Measurements from ENCODE around the gene PTPRK.
"Not testable (repeated sequence)": the region's sequence is repeated elsewhere in the genome, so short reads cannot be mapped to it uniquely, and the experiment has no call there.

Gene PTPRK

DNA sequence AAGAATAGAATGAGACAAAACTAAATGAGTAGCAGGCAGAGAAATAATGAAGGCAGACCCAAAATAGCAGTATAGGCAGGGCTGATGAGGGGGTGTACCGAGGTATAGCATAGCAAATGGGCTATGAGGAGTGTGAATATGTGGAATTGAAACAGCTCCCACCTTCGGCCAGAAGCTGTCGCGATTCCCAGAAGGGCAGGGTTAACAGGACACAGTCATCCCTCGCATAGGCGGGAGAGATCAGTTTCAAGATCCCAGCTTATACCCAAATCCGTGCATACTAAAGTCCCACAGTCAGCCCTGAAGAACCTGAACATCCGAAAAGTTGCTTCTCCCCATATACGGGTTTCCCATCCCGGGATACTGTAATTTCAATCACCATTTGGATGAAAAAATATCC lies 82.7 kb downstream of the PTPRK start:
- DNase-seq, result no peak

DNA sequence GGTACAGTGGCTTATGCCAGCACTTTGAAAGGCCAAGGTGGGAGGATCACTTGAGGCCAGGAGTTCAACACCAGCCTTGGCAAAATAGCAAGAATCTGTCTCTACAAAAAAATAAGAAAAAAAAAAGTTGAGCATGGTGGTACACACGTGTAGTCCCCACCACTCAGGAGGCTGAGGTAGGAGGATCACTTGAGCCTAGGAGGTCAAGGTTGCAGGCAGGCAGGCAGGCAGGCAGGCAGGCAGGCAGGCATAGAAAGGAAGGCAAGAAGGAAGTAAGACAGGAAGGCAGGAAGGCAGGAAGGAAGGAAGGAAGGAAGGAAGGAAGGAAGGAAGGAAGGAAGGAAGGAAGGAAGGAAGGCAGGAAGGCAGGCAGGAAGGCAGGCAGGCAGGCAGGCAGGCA lies 85.6 kb downstream of the PTPRK start:
- DNase-seq, result not testable (repeated sequence)

DNA sequence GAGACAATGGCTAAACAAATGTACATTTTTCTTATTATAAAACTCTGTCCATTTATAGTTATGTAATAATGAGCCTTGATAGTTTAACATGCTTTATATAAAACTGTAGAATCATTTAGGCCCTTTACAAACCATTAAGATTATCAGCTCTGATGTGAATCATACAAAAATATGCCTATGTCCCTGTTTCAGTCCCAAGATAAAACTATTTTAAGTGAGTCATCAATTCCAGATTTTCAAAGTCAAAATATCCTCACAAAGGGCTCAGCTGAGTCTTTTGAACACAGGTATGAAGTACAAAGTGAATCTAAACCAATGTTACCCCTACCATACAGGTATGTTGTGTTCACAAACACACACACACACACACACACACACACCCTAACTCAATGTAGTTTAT lies 88.0 kb downstream of the PTPRK start:
- DNase-seq, result no peak

DNA sequence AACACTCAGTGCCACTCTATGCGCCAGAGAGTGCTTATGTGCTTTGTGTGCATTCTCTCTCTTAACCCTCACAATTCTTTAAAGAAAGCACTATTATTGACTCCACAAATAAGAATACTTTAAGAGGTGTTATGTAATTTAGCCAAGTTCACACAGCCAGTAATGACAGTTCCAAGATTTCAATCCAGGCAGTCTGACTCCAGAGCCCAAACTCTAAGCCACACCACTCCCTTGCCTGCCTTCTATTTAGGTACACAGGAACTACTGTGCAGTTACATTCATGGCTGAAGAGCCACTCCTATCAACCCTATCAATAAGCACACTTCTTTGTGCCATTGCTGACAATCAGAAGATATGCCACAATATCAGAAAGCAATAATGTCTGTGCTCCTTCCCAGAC lies 93.3 kb downstream of the PTPRK start:
- no peak for DNase-seq

DNA sequence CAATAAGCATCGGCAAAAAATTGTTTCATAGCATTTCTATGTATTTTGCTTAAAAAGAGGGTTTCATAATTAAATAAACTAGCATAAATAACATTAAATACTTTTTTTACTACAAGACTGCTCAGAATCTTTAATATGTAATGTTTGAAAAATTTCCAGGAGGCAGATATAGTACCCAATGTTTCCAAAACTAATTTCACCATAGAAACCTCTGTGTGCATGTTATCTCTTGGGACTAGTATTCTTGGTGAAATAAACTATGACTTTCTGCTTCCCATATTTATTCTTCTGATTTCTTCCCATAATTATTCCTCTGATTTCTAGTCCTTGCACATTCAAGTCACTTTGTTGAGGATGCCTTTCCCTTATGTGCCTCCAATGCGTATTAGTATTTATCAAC lies 94.5 kb downstream of the PTPRK start:
- DNase-seq, result no peak

DNA sequence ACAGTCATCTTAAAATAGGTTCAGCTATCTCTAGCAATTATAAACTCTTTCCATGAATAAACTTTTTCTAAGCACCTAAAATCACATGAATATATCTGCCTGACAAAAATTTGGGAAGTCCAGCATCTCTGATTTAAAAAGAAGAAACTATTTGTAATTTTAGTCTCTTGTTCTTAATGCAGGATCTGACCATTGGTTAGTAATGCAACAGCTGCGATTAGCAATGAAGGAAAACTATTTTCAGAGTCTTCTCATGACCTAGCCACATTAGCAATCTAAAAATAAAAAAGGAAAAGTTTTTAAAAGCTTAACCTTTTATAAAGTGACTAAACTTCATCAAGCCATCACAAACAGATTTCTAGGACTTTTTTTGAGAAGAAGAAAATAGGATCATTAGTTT lies 97.5 kb downstream of the PTPRK start:
- no peak for DNase-seq

DNA sequence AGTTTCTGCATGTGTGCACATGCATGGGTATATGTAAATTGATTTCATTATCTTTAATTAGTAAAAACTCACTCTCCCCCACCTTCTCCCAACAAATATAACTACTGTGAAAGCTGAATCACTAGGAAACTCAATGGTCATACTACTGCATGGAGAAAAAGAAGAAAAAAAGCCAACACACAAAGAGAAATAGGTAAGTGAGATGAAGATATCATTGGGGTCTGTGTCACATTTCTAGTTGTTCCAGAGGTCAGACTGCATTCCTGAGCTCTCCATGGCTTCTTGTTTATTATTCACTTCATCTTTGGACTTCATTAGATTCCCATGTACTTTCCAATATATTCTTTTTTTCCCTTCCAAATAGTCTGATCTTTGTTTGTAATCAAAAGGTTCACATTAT lies 98.2 kb downstream of the PTPRK start:
- no peak for DNase-seq

DNA sequence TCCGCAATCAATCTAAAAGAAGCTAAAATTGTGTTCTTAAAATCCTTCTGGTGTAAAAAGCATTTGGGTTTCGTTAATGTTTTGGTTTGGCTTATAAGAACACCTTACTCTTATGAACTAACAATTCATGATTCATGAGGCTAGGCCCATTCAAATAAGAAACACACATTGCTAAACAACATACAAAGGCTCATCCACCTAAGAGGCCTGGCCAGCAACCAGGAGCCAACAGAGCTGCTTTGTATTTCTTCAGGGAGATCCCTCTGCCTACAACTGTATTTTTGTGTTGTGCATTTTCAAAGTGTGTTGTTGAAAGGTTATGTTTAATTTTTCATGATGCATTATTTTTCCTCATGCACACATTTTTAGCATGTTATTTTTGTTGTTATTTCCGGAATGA lies 98.6 kb downstream of the PTPRK start:
- DNase-seq, result no peak

DNA sequence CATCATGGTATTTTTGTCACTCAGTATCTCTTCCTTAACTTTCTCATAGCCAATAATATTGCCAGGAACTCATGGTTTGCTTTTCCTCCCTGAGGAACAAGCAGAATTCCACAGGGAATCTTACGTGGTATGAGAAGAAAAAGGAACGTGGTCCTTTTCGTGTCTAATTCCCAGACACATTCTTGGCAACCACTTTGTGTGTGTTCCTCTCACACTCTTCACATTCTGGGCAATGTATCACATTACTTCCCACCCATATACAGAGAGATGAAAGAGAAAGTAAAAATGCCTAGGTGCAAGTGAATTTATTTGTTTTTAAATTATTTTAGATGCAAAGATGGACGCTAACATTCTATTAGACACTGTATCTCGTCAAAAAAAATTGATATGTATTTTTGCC lies 102.7 kb downstream of the PTPRK start:
- DNase-seq, result no peak

DNA sequence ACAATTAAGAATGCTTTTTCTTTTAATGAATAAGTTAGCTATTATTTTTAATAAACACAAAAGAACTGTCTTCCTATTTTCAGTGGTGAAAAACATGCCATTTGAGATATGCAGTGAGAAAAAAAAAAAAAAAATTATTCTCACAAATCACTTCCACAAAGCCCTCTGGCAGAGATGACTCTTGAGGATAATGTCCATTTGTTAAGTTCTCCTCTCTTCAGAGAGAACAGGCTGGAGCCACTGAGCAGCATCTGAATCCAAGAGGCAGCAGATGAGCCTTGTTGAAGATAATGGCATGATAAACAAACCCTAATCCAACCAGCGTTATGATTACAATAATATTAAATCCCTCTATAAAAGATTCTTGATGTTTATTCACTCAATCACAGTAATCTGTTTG lies 105.0 kb downstream of the PTPRK start:
- DNase-seq, result peak; percentile 58

DNA sequence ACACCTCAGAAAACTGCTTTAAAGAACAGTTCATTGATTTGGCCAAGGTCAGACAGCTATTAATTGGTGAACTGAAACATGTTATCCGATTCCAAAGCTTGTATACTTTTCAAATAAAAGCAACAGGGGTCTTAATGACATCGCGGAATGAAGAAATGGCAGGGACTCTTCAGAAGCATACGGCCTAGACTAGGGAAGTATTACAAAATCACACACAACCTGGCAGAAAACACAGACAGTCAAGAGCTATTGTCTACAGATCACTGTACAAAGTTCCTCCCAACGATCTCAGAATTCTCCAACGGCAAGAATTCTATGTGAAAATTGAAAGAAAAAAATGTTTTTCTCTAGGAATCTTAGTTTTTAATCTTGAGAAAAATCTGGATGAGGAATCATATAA lies 105.5 kb downstream of the PTPRK start:
- DNase-seq, result peak; percentile 78

DNA sequence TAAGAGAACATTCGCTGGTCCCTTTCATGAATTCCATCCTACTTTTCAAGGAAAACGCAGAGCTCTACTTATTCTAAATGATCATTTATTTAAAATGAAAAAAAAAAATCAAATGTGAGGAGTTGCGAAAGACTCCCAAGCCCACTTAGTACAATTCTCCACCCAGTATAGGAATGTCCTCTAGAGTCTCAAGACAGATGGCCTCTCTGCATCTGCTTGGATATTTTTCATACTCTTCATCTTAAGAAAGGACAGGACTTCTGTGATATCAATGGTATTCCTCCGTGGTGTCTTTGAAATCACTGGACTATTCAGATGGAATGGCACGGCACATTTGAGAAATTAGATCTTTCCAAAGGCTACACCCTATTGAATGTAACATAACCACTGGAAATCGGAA lies 107.1 kb downstream of the PTPRK start:
- no peak for DNase-seq

DNA sequence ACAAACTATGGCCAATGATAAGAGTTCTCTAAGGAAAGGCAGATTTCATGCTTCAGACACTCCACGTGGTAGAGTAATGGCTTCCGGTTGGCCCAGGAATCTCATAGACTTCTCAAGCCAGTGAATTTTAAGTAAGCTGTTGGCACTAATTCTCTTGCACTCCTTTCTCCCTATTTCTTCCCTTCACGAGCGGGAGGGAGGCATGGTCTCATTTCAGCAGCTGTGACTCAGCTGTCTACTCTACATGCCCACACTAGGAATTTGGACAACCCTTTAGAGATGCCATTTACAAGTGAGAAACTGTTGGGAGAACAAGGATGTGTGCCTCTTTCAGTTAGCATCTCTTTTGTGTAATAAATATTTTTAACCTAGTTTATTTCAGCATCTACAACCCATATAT lies 107.7 kb downstream of the PTPRK start:
- no peak for DNase-seq

DNA sequence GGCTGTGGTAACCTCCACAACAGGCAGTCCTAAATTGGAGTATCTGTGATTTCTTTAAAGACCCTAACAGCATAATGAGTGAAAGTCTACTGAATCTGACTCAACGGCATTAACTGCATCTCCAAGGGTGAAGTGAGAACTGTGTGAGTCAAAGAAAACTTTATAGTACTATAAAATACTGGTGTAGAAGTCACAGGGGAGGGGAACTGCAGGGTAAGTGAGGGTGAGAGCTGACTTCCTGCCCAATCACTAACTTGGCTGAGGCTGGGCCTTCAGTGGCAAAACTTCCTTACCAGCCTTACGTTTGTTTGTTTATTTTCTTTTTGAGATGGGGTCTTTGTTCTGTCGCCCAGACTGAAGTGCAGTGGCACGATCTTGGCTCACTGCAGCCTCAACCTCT lies 109.8 kb downstream of the PTPRK start:
- no peak for DNase-seq

DNA sequence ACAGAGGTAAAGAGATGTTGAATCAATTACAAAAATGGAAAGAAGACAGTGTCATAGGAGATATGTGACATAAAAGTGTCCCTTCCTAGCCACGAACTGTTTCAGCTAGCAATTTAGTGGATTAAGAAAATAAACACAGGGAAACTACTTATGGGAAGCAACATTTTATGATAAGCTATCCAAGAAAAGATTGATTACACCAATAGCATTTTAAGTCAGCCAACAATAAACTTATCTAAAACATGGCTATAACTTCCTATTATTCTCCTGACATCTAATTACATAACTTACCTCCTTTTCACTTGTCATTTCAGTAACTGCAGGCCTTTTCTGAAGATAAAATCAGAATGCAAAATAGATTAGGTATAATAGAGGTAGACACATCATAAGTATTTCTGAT lies 111.4 kb downstream of the PTPRK start:
- no peak for DNase-seq

DNA sequence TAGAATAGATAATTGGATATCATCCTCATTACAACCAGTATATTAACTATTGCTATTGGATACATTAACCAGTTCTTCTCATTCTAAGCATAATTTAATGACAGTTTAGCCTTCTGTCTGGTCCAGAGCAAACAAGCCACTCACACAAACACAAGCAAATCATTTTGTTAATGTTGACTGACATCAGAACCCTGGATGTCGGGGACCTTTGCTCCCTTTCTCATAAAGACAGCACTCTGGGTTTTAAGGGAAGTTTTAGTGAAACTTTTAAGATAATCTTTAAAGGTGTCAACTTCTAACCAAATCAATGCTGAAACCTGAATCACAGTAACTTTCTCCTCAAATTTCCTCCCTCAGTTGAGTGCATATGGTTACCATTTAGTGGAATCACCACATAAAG lies 113.9 kb downstream of the PTPRK start:
- no peak for DNase-seq

DNA sequence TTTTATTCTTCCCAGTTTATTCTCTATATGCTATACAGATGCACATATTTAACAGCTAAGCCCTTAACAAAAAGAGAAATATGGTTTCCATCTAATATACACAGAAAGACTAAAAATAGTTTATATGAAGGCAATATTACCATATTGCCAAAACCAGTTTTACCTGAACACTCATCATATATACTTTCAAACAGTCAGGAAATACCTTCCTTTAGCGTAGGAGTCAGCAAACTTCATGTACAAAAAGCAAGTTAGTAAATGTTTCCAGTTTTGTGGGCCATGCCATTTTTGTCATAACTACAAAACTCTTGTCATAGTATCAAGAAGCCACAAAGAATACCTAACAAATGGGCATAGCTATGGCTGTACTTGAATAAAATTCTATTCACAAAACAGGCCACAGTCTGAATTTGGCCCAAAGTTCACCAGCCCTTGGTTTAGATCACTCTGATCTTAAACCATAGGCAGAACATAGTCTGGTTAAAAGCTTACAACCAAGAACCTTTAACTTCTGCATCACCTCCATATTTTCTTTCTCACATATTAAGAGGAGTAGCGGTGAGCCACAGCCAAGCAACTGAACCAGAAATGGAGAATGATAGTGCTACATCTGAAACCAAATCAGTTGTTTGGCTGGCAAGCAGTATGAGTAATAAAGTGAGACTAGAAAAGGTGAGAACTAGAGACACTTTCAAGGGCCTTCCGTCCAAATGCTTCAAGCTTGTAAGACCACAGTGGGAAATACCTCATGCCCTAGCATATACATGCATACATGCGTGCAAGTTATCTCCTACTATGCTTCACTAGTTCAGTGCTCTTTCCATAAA lies 116.6 kb downstream of the PTPRK start:
- no peak for DNase-seq

DNA sequence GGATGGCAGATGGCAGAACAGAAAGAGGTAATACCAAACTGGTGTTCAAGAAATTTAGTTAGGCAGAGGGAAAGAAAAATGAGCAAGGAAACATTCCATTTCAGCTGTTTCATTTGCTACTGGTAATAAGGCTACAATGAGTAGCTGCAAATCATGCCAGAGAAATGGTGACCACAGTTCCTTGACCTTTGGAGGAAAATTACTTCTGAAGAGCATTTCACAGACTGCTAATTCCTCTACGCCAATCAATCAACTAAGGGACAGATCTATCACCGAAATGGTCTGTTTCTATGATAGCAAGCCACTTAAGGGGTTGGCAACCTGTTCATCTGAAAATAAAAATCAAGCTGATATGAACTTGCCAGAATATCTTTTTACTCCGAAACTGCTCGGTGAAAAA lies 119.5 kb downstream of the PTPRK start:
- no peak for DNase-seq

DNA sequence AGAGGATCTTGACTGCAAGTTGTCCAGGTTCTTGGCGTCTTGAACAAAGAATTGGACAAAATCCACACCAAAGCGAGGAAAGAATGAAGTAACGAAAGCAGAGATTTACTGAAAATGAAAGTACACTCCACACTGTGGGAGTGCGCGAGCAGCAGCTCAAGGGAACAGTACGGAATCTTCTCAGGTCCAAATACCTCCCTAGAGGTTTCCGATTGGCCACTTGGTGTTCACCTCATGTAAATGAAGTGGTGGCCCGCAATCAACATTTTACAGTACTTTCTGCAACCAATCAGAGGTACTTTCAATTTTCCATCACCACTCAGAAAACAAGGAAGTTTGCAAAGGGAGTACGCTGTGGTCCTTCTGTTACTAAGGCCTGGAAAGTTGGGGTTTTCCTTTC lies 122.4 kb downstream of the PTPRK start:
- DNase-seq, result no peak

DNA sequence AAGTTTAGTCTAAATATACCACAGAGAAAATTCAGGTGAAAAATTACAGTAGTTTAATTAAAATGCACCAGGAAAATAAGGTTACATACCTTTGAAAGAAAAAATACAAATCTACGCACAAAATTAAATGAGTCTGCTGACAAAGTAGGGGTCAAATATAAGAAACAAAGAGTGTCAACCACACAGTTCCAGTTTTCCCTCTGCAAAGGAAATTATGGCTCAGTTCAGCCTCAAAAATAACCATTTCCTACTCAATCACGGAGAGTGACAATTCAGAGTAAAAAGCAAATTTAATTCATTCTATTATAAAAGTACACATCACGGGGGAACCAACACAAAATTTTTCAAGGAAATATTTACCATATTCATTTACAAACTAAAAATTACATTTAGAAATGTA lies 124.8 kb downstream of the PTPRK start:
- DNase-seq, result no peak

DNA sequence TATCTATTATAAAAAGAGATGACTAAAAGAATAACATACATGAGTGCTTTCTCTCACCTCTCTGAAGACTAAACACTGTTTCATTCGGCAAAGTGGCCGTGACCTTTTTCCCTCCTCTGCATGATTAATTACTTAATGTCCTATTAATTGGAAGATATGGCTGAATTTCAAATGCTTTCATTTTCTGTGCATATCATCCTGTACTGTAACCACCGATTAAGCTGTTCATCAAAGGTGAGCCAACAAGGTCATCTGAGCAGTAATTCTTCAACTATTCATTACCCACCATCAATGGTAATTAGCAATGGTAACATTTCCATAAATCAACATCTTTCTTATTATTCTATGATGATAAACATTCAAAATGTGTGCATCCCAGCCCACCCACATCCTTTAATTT lies 125.2 kb downstream of the PTPRK start:
- no peak for DNase-seq

DNA sequence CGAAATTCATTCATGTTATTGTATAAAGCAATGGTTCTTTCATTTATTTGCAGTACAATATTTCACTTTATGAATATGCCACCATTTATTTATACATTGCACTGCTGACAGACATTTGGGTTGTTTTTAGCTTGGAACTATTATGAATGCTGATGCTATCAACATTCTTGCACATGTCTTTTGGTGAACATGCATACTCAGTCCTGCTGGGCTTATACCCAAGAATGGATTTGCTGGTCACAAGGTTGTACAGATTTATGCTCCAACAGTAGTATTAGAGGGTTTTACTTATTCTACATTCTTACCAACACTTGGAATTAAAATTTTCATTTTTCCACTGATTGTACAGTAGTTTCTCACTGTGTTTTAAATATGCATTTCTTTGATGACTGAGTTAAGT lies 126.2 kb downstream of the PTPRK start:
- no peak for DNase-seq

DNA sequence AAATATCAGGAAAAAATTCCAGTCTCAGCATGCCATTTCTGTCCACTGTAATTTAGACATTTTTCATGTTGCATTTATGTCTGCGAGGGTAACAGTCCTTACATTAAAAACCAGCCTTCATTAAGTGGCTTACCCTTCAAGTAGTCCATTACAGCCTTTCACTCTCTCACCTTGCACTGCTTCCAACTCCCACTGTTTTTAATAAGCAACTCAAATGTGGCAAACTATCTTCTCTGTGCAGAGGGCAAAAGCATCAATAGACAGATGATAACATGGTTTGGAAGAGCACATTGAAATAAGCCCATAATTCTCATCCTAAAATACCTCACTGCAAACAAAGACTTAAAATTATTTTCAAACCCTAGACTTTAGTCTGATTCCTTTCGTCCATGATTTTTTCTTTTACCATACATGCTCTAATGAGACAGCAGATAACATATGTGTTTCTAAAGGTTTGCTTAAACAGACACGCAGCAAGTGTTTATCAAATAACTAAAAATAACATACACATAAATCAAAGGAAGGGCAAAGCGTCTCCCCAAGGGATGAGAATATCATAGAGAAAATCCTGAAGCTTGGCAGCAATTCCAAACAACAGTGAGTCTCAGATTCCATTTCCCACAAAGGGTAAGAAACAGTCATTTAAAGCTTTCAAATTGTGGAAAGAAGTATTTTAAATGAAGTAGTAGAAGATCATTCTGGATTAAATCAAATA lies 130.4 kb downstream of the PTPRK start:
- no peak for DNase-seq

DNA sequence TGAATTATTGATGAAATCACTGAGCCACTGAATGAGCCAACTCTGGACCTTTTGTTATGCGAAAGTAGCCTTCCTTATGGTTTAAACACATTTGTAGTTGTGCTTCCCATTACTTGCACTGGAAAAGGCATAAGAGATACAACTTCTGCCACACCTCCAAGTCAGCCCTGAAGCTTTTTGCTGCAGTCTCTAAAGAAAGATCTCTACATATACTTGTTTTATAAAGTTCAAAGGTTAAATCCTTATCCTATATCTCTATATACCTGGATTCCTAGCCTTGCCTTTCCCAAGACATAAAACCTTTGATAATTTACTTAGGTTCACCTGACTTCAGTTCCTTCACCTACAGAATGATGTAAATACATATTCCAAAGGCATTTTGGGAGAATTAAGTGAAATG lies 132.0 kb downstream of the PTPRK start:
- no peak for DNase-seq

DNA sequence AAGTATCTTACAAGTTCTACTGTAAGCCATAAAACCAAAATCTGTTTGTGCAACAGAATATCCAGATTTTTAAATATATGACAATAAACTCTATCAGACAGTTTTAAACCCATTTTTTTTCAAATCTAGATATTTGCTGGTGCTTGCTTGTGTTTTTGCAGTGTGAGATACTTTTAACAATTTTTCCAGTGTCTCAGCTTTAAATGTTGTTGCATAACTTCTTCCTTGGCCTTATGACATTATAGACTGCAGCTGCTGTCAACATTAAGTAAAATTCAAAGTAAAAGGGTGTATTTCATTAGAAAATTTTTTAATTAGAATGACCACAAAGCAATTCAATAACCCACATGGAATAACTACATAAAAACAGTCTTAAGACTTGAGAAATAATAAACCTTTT lies 139.5 kb downstream of the PTPRK start:
- no peak for DNase-seq
